Effector memory CD8-positive, alpha-beta T cell (primary cell): Measurements from ENCODE around the gene GJC2.
"Not testable (repeated sequence)": the region's sequence is repeated elsewhere in the genome, so short reads cannot be mapped to it uniquely, and the experiment has no call there.

Source experiments
- ATAC-seq: fragments of 150-1000 bp; cut with Tn5 transposase; replicated peaks from 2 replicates; pipeline ENCODE4 v1.10.0; 2021; ENCODE audit warnings: mild to moderate bottlenecking, moderate library complexity
- DNase-seq, 3 experiments: peaks; one replicate each; pipeline ENCODE4 v3.0.0; 2021
- H3K27ac Mint-ChIP-seq, 2 donors: one replicate each; pipeline ENCODE4 v1.8.0; 2022; ENCODE audit warnings: mild to moderate bottlenecking in 2 of 2, mixed read lengths in 2 of 2, moderate library complexity in 2 of 2
- H3K27me3 Mint-ChIP-seq, 2 donors: one replicate each; pipeline ENCODE4 v1.8.0; 2022; ENCODE audit warnings: mixed read lengths in 2 of 2
- H3K36me3 Mint-ChIP-seq: one replicate; pipeline ENCODE4 v1.8.0; 2022; ENCODE audit warnings: mild to moderate bottlenecking, moderate library complexity, mixed read lengths; ENCODE audit not compliant: insufficient read depth
- H3K4me1 Mint-ChIP-seq, 2 donors: one replicate each; pipeline ENCODE4 v1.8.0; 2022; ENCODE audit warnings: low read depth in 2 of 2, mixed read lengths in 2 of 2
- H3K4me3 Mint-ChIP-seq, 2 donors: one replicate each; pipeline ENCODE4 v1.8.0; 2022; ENCODE audit warnings: mild to moderate bottlenecking in 2 of 2, mixed read lengths in 2 of 2, moderate library complexity in 2 of 2
- H3K9me3 Mint-ChIP-seq, 2 donors: one replicate each; pipeline ENCODE4 v1.8.0; 2022; ENCODE audit warnings: mixed read lengths in 2 of 2

Gene GJC2

DNA sequence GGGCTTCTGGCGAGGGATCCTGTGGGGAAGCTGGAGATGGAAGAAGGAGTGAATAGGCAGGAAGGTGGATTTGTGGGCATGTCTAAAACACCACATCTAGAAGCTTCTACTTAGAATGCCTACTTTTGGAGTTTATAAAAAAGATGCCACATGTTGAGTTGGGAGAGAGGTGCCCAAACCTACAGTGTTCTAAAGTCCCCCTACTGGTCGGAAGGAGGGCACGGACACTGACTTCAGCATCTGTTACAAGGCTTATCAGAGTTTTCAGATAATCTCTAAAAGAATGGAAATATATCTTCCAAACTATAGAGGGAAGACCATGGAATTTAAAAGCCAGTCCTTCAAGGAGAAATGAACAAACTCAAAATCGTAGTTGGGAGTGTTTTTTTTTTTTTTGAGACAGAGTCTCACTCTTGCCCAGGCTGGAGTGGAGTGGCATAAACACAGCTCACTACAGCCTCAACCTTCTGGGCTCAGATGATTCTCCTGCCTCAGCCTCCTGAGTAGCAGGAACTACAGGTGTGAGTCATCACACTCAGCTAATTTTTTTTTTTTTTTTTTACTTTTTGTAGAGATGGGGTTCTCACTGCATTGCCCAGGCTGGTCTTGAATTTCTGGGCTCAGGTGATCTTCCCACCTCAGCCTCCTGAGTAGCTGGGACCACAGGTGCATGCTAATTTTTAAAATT lies 30.7 kb downstream of the GJC2 start:
- H3K27me3 Mint-ChIP-seq = no peaks in the 10 kb centered on the region

DNA sequence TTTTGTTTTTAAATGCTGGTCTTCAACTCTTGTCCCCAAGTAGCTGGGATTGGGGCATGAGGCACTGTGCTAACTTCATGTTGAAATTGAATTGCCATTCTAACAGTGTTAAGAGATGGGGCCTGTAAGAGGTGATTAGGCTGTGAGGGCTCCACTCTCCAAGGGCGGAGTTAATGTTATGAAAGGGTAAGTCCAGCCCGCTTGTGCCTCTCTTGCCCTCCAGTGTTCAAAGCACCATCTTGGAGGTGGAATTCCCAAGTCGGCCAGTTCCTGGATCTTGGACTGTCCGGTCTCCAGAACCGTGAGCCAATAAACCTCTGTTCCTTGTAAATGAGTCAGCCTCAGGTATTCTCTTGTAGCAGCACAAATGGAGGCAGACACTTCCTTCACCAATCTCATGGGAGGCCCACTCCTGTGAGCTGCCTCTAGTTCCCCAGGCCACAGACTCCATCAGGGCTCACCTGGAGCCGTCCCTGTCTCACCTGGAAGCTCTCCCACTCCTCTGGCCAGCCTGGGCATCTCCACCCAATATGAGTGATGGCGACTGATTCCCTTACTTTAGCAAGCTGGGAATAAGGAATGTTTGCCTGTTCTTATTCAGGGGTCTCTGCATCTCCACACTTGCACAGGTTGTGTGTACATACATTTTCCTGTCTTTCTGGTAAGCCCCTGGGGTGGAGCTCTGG lies 31.4 kb downstream of the GJC2 start:
- no peaks in the 10 kb centered on the region for H3K27me3 Mint-ChIP-seq
- ATAC-seq = no peak
- no peaks in the 10 kb centered on the region for H3K9me3 Mint-ChIP-seq
- no peak overlapping the region for H3K4me3 Mint-ChIP-seq
- no peak overlapping the region for H3K27ac Mint-ChIP-seq
- peaks cover 20 to 30% of the 10 kb centered on the region in 2 donors for H3K4me1 Mint-ChIP-seq
- no peak for DNase-seq
- H3K36me3 Mint-ChIP-seq = peaks cover 44% of the 10 kb centered on the region

More for the DNA sequence above, 30.7 kb downstream of the GJC2 start:
- Mint-ChIP-seq H3K4me3 (no peak overlapping the region), H3K9me3 (no peaks in the 10 kb centered on the region), H3K36me3 (peaks cover 46% of the 10 kb centered on the region), H3K4me1 (peaks cover 13 to 23% of the 10 kb centered on the region in 2 donors), H3K27ac (no peak overlapping the region)
- no peak for DNase-seq
- no peak for ATAC-seq

DNA sequence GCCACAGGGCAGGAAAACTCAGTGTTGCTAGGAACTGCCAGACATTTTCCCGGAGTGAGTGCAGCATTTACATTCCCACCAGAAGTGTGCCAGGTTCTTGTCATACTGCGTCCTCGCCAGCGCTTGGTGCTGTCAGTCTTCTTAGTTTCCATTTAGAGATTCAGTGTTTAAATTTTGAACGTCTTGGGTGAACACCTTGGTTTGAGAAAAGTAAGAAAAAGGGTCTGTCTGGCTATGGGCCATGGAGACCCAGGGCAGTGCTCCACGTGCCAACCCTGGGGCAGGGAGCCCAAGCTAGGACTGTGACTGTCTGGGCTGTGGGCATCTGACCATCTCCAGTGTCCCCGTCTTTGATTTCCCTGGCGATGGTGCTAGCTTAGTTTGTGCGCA lies 31.9 kb downstream of the GJC2 start:
- H3K9me3 Mint-ChIP-seq = no peaks in the 10 kb centered on the region
- peaks cover 23 to 35% of the 10 kb centered on the region in 2 donors for H3K4me1 Mint-ChIP-seq
- H3K36me3 Mint-ChIP-seq = peaks cover 44% of the 10 kb centered on the region
- H3K4me3 Mint-ChIP-seq = no peak overlapping the region
- DNase-seq (no peak), ATAC-seq (no peak)
- H3K27ac Mint-ChIP-seq = no peak overlapping the region
- H3K27me3 Mint-ChIP-seq = no peaks in the 10 kb centered on the region

DNA sequence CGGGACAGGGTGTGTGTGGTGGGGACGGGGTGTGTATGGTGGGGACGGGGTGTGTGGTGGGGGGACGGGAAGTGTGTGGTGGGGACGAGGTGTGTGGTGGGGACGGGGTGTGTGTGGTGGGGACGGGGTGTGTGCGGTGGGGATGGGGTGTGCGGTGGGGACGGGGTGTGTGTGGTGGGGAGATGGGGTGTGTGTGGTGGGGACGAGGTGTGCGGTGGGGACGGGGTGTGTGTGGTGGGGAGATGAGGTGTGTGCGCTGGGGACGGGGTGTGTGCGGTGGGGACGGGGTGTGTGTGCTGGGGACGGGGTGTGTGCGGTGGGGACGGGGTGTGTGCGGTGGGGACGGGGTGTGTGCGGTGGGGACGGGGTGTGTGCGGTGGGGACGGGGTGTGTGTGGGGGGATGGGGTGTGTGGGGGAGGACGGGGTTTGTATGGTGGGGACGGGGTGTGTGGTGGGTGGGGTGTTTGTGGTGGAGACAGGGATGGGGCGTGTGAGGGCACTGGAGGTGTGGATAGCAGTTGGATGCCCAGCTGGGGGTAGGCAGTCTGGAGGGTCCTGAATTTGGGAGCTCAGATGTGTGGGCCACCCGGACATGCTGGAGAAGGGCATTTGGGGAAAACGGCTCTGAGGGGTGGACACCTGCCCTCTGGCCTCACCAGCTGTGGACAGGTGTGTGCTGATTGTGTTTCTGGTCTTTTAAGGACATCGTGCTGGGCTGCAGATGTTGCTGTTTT lies 32.7 kb downstream of the GJC2 start:
- Mint-ChIP-seq H3K4me1 (peaks cover 23 to 35% of the 10 kb centered on the region in 2 donors), H3K9me3 (no peaks in the 10 kb centered on the region), H3K36me3 (peaks cover 44% of the 10 kb centered on the region), H3K27me3 (no peaks in the 10 kb centered on the region), H3K4me3 (no peak overlapping the region), H3K27ac (peak overlapping the region in 1 of 2 donors; percentile 55)
- ATAC-seq (peak; percentile 33), DNase-seq (no peak)

GRCh38 chr1:228184152-228184551 lies 34.4 kb downstream of the GJC2 start:
- peak overlapping the region; percentile 22 to 92 for H3K27ac Mint-ChIP-seq
- no peak overlapping the region for H3K4me3 Mint-ChIP-seq
- H3K36me3 Mint-ChIP-seq = peaks cover 34% of the 10 kb centered on the region
- ATAC-seq (no peak), DNase-seq (no peak)
- H3K27me3 Mint-ChIP-seq = no peaks in the 10 kb centered on the region
- peaks cover 23 to 29% of the 10 kb centered on the region in 2 donors for H3K4me1 Mint-ChIP-seq
- H3K9me3 Mint-ChIP-seq = no peaks in the 10 kb centered on the region

DNA sequence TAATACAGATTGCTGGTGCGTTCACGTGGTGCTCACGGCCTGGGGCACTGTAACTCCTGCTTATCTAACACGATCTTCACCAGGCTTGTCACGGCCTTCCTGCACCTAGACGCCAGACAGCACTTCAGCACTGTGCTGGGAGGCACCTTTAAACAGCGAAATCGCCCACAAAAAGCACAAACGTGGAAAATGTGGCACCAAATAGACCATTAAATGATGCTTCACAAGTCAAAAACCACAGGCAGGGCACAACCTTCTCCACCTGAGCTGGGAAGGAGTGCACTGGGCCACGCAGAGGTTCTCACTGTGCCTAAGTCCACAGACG lies 35.9 kb downstream of the GJC2 start:
- Mint-ChIP-seq H3K4me1 (peaks cover 23 to 25% of the 10 kb centered on the region in 2 donors), H3K27me3 (no peaks in the 10 kb centered on the region), H3K36me3 (peaks cover 27% of the 10 kb centered on the region), H3K4me3 (peak overlapping the region; percentile 64 to 72), H3K9me3 (no peaks in the 10 kb centered on the region), H3K27ac (peak overlapping the region; percentile 92 to 94)
- DNase-seq = peak; percentile 54 to 57 (median 57)
- ATAC-seq = peak; percentile 93

GRCh38 chr1:228188249-228188648 lies 38.5 kb downstream of the GJC2 start:
- Mint-ChIP-seq H3K27ac (peak overlapping the region; percentile 15 to 50), H3K4me1 (peaks cover 17 to 20% of the 10 kb centered on the region in 2 donors), H3K36me3 (peaks cover 14% of the 10 kb centered on the region)
- not testable (repeated sequence) for H3K27me3 Mint-ChIP-seq, H3K9me3 Mint-ChIP-seq, ATAC-seq, H3K4me3 Mint-ChIP-seq, DNase-seq

DNA sequence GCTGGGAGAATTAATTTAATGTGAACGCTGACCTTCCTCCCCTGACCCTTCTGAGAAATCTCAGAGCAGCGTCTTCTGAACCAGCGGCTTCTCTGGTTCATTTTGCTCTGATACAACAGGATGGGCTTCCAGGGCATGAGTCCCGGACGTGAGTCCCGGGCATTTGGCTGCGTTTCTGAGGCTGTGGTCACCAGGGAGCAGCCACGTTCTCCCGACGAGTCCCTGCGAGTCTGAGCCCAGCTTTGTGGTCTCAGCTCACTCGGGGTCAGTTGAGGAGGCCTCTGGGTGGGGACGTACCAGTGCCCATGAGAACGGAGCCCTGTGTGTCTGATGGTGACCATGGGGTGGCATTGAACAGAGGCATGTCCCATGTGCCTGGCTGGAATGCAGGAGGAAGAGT lies 40.5 kb downstream of the GJC2 start:
- no peaks in the 10 kb centered on the region for H3K9me3 Mint-ChIP-seq
- no peaks in the 10 kb centered on the region for H3K27me3 Mint-ChIP-seq
- peaks cover 12 to 18% of the 10 kb centered on the region in 2 donors for H3K4me1 Mint-ChIP-seq
- no peak for ATAC-seq
- no peak overlapping the region for H3K27ac Mint-ChIP-seq
- peaks cover 10% of the 10 kb centered on the region for H3K36me3 Mint-ChIP-seq
- DNase-seq = no peak
- no peak overlapping the region for H3K4me3 Mint-ChIP-seq

DNA sequence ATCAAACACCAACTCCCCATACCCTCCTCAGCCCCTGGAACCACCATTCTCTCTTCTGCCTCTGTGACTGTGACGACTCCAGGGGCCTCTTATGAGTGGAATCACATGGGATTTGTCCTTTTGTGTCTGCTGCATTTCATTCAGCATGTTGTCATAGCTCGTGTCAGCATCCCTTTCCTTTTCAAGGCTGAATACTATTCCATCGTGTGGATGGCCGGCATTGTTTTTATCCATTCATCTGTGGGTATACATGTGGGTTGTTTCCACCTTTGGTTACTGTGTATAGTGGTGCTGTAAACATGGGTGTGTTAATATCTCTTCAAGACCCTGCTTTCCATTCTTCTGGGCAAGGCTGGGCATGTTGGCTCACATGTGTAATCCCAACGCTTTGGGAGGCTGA lies 41.0 kb downstream of the GJC2 start:
- Mint-ChIP-seq H3K4me1 (peaks cover 6 to 12% of the 10 kb centered on the region in 2 donors), H3K36me3 (peaks cover 5% of the 10 kb centered on the region), H3K27me3 (no peaks in the 10 kb centered on the region), H3K27ac (no peak overlapping the region), H3K4me3 (no peak overlapping the region), H3K9me3 (no peaks in the 10 kb centered on the region)
- ATAC-seq (no peak), DNase-seq (no peak)

DNA sequence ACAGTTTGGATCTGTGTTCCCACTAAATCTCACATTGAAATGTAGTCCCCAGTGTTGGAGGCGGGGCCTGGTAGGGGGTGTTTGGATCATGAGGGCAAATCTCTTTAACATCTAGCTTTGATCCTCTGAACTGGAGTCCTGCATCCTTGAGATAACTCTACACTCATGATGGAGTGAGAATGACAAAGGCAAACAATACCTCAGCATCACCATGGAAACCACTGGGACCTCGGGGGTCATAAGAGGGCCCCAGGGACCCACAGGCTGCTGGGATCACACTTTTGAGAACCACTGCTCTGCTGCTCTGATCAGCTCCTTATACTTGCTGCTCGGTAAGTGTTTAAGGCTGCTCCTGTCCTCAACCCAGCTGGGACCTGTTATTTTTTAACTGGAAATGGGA lies 44.7 kb downstream of the GJC2 start:
- DNase-seq = no peak

GRCh38 chr1:228194921-228195812 lies 45.4 kb downstream of the GJC2 start:
- Mint-ChIP-seq H3K9me3 (peaks cover 6 to 11% of the 10 kb centered on the region in 2 donors), H3K27ac (no peak overlapping the region), H3K36me3 (peaks cover 9% of the 10 kb centered on the region), H3K4me1 (no peaks in the 10 kb centered on the region), H3K27me3 (no peaks in the 10 kb centered on the region), H3K4me3 (no peak overlapping the region)
- ATAC-seq (no peak), DNase-seq (no peak)

More for the DNA sequence above, 44.7 kb downstream of the GJC2 start:
- H3K27me3 Mint-ChIP-seq = no peaks in the 10 kb centered on the region
- ATAC-seq = no peak
- no peak overlapping the region for H3K27ac Mint-ChIP-seq
- H3K36me3 Mint-ChIP-seq = peaks cover 9% of the 10 kb centered on the region
- H3K9me3 Mint-ChIP-seq = peaks cover 3 to 7% of the 10 kb centered on the region in 2 donors
- no peak overlapping the region for H3K4me3 Mint-ChIP-seq
- H3K4me1 Mint-ChIP-seq = no peaks in the 10 kb centered on the region

- Mint-ChIP-seq H3K27me3 (no peaks in the 10 kb centered on the region), H3K36me3 (peaks cover 9% of the 10 kb centered on the region), H3K9me3 (peaks cover 6 to 11% of the 10 kb centered on the region in 2 donors), H3K4me3 (no peak overlapping the region), H3K4me1 (no peaks in the 10 kb centered on the region), H3K27ac (no peak overlapping the region)
- DNase-seq (no peak), ATAC-seq (no peak)
Measured at GRCh38 chr1:228197555-228198147, 47.9 kb downstream of the GJC2 start.
